Activated CD8-positive, alpha-beta memory T cell treated with anti-CD3 and anti-CD28 coated beads, Interleukin-2, amount 50 U/mL, for 1 hour (primary cell): ENCODE results near the gene YIPF6.
"Not testable (repeated sequence)": the region's sequence is repeated elsewhere in the genome, so short reads cannot be mapped to it uniquely, and the experiment has no call there.

ENCODE experiments used
- DNase-seq: peaks from one replicate; pipeline ENCODE4 v3.0.0-alpha.2; 2020; ENCODE audit errors: extremely low read depth

Gene YIPF6

GRCh38 chrX:68498508-68499379, at the start of gene YIPF6:
TSS of gene YIPF6 (plus strand) at chrX:68499051. CDS start at chrX:68499067, 16 bp downstream.
- DNase-seq: no peak

GRCh38 chrX:68451720-68452119, 47.1 kb upstream of the YIPF6 start:
- no peak for DNase-seq

GRCh38 chrX:68454476-68455150, 44.2 kb upstream of the YIPF6 start:
- DNase-seq: no peak

DNA sequence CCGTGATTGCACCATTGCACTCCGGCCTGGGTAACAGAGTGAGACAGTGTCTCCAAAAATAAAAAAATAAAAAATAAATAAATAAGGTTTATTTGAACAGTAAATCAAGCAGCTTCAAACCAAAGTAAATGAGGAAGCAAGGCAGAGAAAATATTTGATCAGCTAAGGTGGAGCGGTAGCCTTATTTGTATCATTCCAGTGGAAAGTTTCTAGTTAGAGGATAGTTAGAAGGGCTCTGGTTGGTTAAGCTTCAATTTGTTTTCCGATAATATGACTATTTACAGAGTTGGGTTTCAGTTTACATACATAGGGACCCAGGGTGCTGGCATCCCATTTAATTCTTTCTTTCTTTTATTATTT, 43.7 kb upstream of the YIPF6 start:
- DNase-seq: no peak

- no peak for DNase-seq
These were observed 37.8 kb upstream of the YIPF6 start for GRCh38 chrX:68461093-68461492.

DNA sequence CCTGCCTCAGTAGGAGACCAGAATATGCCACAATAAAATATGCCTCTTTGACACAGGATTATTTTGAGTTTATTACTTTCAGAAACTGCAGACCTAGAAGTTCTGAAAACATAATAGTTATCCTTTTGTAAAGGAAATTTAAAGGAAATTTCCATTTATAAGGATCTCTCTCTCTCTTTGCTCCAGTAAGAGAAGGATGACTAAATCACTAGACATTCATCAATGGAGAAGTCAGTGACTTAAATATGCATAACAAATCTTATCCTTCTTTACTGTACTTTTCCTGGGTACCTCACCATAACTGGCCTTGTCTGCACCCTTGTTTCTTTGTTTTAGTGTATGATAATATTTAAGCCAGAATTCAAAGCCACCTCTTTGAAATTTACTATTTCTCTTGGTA, 37.3 kb upstream of the YIPF6 start:
- no peak for DNase-seq

GRCh38 chrX:68462197-68462596, 36.7 kb upstream of the YIPF6 start:
- no peak for DNase-seq

- DNase-seq: no peak
These were observed 36.2 kb upstream of the YIPF6 start for GRCh38 chrX:68462653-68463052.

GRCh38 chrX:68463880-68464279, 35.0 kb upstream of the YIPF6 start:
- DNase-seq: no peak

DNA sequence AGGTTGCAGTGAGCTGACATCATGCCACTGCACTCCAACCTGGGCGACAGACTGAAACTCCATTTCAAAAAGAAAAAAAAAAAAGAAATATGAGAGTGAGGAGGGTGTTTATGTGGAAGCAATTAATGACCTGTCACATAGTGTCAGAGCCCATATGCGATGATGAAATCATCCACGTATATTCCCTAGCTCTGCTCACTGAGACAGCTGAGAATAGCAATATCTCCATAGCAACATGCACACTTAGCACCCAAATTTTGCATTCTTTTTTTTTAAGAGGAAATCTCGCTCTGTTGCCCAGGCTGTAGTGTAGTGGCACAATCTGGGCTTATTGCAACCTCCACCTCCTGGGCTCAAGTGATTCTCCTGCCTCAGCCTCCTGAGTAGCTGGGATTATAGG, 34.1 kb upstream of the YIPF6 start:
- DNase-seq: no peak

GRCh38 chrX:68480969-68481368, 17.9 kb upstream of the YIPF6 start:
- no peak for DNase-seq

DNA sequence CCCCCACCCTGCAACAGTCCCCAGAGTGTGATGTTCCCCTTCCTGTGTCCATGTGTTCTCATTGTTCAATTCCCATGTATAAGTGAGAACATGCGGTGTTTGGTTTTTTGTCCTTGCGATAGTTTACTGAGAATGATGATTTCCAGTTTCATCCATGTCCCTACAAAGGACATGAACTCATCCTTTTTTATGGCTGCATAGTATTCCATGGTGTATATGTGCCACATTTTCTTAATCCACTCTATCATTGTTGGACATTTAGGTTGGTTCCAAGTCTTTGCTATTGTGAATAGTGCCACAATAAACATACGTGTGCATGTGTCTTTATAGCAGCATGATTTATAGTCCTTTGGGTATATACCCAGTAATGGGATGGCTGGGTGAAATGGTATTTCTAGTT, 12.7 kb upstream of the YIPF6 start:
- DNase-seq: not testable (repeated sequence)

DNA sequence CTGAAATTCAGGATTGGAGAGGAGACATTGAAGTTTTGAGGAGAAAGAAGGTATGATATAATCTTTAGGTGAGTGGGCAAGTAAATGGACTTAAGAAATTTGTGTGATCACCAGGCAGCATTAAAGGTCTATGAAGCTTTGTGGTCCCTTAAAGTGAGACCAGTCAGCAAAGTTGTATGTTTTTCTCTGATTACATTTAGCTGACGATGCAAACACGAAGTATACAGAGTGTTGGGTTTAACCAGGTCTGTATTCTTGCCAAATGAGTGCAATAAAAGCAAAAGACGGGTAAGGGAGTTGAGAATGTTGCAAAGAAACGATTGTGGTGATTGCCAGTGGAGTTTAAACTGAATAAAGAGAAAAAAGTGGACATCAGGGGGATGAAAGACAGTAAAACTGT, 11.6 kb upstream of the YIPF6 start:
- no peak for DNase-seq

- DNase-seq: no peak
These were observed 10.9 kb upstream of the YIPF6 start for GRCh38 chrX:68487924-68488323.

GRCh38 chrX:68488657-68489056, 10.2 kb upstream of the YIPF6 start:
- DNase-seq: no peak

DNA sequence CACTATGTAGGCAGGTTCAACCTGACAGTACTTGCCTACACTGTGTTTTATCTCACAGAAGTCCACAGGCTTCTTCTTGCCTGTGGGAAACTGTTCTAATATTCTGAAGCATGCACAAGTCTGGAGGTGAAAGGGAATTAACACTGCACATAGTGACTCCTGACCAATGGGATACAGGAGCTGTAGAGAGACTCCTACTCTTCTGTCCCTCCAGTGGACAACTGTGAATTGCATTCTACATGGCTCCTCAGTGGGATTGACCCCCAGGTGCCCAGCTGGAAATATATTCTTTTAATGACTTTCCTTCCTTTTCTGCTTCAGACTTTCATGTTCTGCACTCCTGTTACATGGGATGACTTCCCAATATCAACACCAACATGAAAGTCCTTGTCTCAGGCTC, 8.2 kb upstream of the YIPF6 start:
- DNase-seq: no peak

DNA sequence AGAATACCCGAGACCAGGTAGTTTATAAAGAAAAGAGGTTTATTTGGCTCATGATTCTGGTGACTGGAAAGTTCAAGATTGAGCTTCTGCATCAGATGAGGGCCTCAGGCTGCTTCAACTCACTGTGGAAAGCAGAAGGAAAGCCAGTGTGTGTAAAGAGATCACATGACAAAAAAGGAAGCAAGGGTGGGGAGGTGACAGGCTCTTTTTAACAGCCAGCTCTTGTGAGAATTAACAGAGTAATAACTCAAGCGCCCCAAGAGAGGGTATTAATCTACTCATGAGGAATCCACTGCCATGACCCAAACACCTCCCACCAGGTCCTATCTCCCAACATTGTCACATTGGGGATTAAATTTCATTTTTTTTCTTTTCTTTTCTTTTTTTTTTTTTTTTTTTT, 6.3 kb upstream of the YIPF6 start:
- no peak for DNase-seq

GRCh38 chrX:68493776-68494175, 5.1 kb upstream of the YIPF6 start:
- DNase-seq: not testable (repeated sequence)

DNA sequence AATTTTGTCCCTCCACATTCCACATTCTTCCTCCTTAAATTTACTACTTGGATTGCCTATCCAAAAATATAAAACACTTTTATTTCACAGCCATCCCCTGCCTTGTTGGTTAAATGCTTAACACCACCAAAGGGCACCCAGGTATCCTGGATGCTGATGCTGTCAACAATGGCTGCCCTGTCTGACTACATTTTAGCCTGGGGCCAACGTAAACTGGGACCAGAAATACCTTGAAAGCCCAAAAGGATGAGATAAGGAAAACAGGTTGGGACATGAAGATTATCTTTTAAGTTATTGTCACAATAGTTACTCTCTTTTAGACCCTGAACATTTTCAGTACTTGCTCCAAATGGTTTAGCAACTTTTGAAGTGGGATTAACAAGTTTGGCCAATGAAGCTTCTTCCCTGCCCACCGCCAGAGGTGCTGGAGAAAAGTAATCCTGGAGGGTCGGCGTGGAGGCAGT, 775 bp upstream of the YIPF6 start:
- DNase-seq: no peak

DNA sequence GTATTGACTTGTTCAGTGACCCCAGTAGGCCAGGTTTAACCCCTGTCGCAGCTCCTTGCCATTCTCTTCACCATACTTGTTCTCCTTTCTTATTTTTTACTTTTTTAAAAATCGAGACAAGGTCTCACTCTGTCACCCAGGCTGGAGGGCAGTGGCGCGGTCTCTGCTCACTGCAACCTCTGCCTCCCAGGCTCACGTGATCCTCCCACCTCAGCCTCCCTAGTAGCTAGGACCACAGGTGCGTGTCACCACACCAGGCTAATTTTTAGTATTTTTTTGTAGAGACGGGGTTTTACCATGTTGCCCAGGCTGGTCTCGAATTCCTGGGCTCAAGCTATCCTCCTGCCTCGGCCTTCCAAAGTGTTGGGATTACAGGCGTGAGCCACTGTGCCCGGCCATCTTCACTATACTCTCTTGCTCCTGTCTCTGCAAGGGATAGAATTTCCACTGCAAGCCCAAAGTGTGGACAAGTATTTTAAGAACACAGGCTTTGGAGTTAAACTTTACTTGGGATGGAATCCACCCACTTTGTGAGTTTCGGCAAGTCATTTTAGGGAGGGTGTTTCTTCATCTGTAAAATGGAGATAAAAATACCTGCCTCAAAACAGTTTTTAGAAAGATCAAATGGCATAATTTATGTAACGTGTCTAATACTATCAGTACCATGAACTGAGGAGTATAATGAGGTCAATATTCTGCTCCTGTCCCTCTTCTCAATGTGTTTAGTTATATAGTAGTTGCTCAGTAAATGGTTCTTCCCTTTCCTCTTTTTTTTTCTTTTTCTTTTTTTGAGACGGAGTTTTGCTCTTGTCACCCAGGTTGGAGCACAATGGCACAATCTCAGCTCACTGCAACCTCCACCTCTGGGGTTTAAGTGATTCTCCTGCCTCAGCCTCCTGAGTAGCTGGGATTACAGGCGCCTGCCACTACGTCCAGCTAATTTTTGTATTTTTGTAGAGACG, 973 bp downstream of the YIPF6 start:
- DNase-seq: no peak

DNA sequence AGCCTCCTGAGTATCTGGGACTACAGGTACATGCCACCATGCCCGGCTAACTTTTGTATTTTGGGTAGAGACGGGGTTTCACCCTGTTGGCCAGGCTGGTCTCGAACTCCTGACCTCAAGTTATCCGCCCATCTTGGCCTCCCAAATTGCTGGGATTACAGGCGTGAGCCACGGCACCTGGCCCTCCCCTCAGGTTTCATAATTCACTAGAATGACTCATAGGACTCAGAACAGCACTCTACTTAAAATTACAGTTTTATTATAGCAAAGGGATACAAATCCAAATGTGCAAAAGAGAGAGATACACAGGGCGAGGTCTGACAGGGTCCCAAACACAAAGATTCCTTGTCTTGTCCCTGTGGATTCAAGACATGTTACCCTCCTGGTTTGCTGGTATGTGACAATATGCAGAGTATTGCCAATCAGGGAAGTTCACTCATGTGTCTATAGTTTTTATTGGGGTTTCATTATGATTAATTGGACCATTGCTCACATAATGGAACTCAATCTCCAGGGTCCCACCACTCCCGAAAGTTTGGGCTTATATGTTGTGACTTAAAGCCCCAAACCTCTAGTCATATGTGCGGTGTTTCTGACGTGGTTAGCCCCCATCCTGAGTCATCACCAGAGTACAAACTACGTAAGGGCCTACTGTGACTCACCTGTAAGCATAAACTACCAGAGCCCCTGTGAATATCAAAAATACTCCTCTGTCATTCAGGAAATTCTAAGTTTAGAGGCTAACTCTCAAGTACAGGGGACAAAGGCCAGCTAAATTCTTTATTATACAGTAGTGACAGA, 5.2 kb downstream of the YIPF6 start:
- DNase-seq: no peak
